Neural cell (in vitro differentiated cells): Measurements from ENCODE around the gene PTN. TPM values are rescaled to one million over a fixed set of nuclear protein-coding genes. Genes with fewer than 3 reads are reported as not detected.

Source experiments
- H2AFZ ChIP-seq: fragments of 200-600, 300-800 bp; sonication (generic), shearing (Covaris generic); 2 replicates; pipeline ENCODE4 v1.6.0; 2014; ENCODE audit warnings: low read depth, mild to moderate bottlenecking, antibody characterized with exemption, low read length, moderate library complexity
- H3F3A ChIP-seq: fragments of 200-600 bp; shearing (Covaris generic); 2 replicates; pipeline ENCODE4 v1.6.1; 2016; ENCODE audit warnings: mild to moderate bottlenecking, moderate library complexity, mixed read lengths, antibody characterized with exemption, low read length; ENCODE audit not compliant: insufficient read depth, poor library complexity, severe bottlenecking
- H3K27ac ChIP-seq: fragments of 200-600, 300-800 bp; sonication (generic), shearing (Covaris generic); 2 replicates; pipeline ENCODE4 v1.5.1; 2014; ENCODE audit warnings: mild to moderate bottlenecking, low read length, moderate library complexity
- H3K27me3 ChIP-seq: fragments of 300-800, 200-600 bp; sonication (generic), shearing (Covaris generic); 2 replicates; pipeline ENCODE4 v1.6.0; 2014; ENCODE audit warnings: mild to moderate bottlenecking, low read depth, low read length, moderate library complexity; ENCODE audit not compliant: insufficient read depth
- H3K36me3 ChIP-seq: fragments of 300-800, 200-600 bp; sonication (generic), shearing (Covaris generic); 2 replicates; pipeline ENCODE4 v1.5.1; 2014; ENCODE audit warnings: mild to moderate bottlenecking, antibody characterized with exemption, low read length, moderate library complexity; ENCODE audit not compliant: insufficient read depth
- H3K4me2 ChIP-seq: fragments of 300-800, 200-600 bp; sonication (generic), shearing (Covaris generic); 2 replicates; pipeline ENCODE4 v1.6.0; 2014; ENCODE audit warnings: mild to moderate bottlenecking, low read length
- H3K4me3 ChIP-seq: fragments of 300-800, 200-600 bp; sonication (generic), shearing (Covaris generic); 2 replicates; pipeline ENCODE4 v1.5.1; 2014; ENCODE audit warnings: mild to moderate bottlenecking, low read length, moderate library complexity
- H3K79me2 ChIP-seq: fragments of 200-600 bp; shearing (Covaris generic); replicated peaks from 2 replicates; pipeline ENCODE4 v1.6.0; 2014; ENCODE audit warnings: mild to moderate bottlenecking, low read length, moderate library complexity; ENCODE audit not compliant: insufficient read depth
- H3K9ac ChIP-seq: fragments of 300-800, 200-600 bp; sonication (generic), shearing (Covaris generic); 2 replicates; pipeline ENCODE4 v1.6.1; 2016; ENCODE audit warnings: mild to moderate bottlenecking, low read length, mixed read lengths
- H3K9me2 ChIP-seq: fragments of 200-600 bp; shearing (Covaris generic); 2 replicates; pipeline ENCODE4 v1.6.1; 2016; ENCODE audit warnings: mild to moderate bottlenecking, low read length, mixed read lengths; ENCODE audit not compliant: insufficient read depth
- H3K9me3 ChIP-seq: fragments of 200-600, 300-800 bp; sonication (generic), shearing (Covaris generic); 2 replicates; pipeline ENCODE4 v1.6.1; 2016; ENCODE audit warnings: mild to moderate bottlenecking, mixed run types, low read length, moderate library complexity, mixed read lengths
- H4K20me1 ChIP-seq: fragments of 200-600 bp; shearing (Covaris generic); 2 replicates; pipeline ENCODE4 v1.6.1; 2016; ENCODE audit warnings: mild to moderate bottlenecking, mixed run types; ENCODE audit not compliant: insufficient read depth
- CTCF ChIP-seq: fragments of 450-650 bp; IDR thresholded peaks from 2 replicates; pipeline ENCODE4 v1.5.1; 2014; ENCODE audit warnings: antibody characterized with exemption, mild to moderate bottlenecking, moderate library complexity; ENCODE audit not compliant: poor library complexity, severe bottlenecking
- EP300 ChIP-seq: fragments of 450-650 bp; conservative IDR thresholded peaks from 2 replicates; pipeline ENCODE4 v1.6.1; 2014; ENCODE audit warnings: antibody characterized with exemption, mild to moderate bottlenecking, moderate library complexity; ENCODE audit not compliant: poor library complexity, severe bottlenecking
- EZH2 ChIP-seq: fragments of 200-600, 300-800 bp; shearing (Covaris generic), sonication (generic); IDR thresholded peaks from 2 replicates; pipeline ENCODE4 v1.6.1; 2014; ENCODE audit warnings: antibody characterized with exemption, low read length, borderline replicate concordance, mild to moderate bottlenecking; ENCODE audit not compliant: insufficient read depth, poor library complexity, severe bottlenecking
- MXI1 ChIP-seq: fragments of 450-650 bp; conservative IDR thresholded peaks from 2 replicates; pipeline ENCODE4 v1.6.1; 2014; ENCODE audit warnings: antibody characterized with exemption, mild to moderate bottlenecking; ENCODE audit not compliant: poor library complexity, severe bottlenecking
- POLR2AphosphoS5 ChIP-seq: IDR thresholded peaks from 2 replicates; pipeline ENCODE4 v1.6.1; 2012
- RAD21 ChIP-seq: fragments of 450-650 bp; conservative IDR thresholded peaks from 2 replicates; pipeline ENCODE4 v1.6.1; 2014; ENCODE audit warnings: antibody characterized with exemption, mild to moderate bottlenecking, moderate library complexity
- REST ChIP-seq: IDR thresholded peaks from 2 replicates; pipeline ENCODE4 v1.6.1; 2012; ENCODE audit warnings: borderline replicate concordance
- SMC3 ChIP-seq: fragments of 450-650 bp; conservative IDR thresholded peaks from 2 replicates; pipeline ENCODE4 v1.6.1; 2014; ENCODE audit warnings: antibody characterized with exemption, mild to moderate bottlenecking, moderate library complexity; ENCODE audit not compliant: poor library complexity
- TAF1 ChIP-seq: IDR thresholded peaks from 2 replicates; pipeline ENCODE4 v1.6.1; 2012; ENCODE audit warnings: low read depth
- polyA plus RNA-seq: library from polyadenylated mRNA; depleted of rRNA; stranded (reverse); fragments of >200 nt; gene quantifications from 2 replicates; pipeline ENCODE4 v1.2.3, GENCODE V29; 2014

Gene PTN
- polyA plus RNA-seq, 1 donor from 2014 or later, result 14.1 TPM

- H3F3A ChIP-seq, result no peaks in the 10 kb centered on the region
- no peak overlapping the region for H3K4me2 ChIP-seq
- no peak overlapping the region for H3K4me3 ChIP-seq
- H3K9me2 ChIP-seq, result no peaks in the 10 kb centered on the region
- H3K36me3 ChIP-seq, result no peaks in the 10 kb centered on the region
- no peak overlapping the region for H2AFZ ChIP-seq
- no peaks in the 10 kb centered on the region for H3K27me3 ChIP-seq
- H3K9me3 ChIP-seq, result no peaks in the 10 kb centered on the region
- H4K20me1 ChIP-seq, result no peaks in the 10 kb centered on the region
- H3K27ac ChIP-seq, result no peak overlapping the region
- no peaks in the 10 kb centered on the region for H3K79me2 ChIP-seq
- no peak for TF ChIP-seq MXI1
- no peak for TF ChIP-seq TAF1
- TF ChIP-seq REST, result no peak
- TF ChIP-seq EZH2, result no peak
- TF ChIP-seq CTCF, result no peak
- no peak for TF ChIP-seq RAD21
- no peak for TF ChIP-seq POLR2AphosphoS5
- no peak for TF ChIP-seq SMC3
- no peak for TF ChIP-seq EP300
- H3K9ac ChIP-seq, result no peak overlapping the region
These were observed 99.8 kb downstream of the PTN start for GRCh38 chr7:137243741-137244140.

GRCh38 chr7:137242616-137243015 lies 100.9 kb downstream of the PTN start:
- no peak for TF ChIP-seq RAD21
- no peak for TF ChIP-seq REST
- TF ChIP-seq CTCF, result no peak
- no peak for TF ChIP-seq SMC3
- TF ChIP-seq MXI1, result no peak
- no peaks in the 10 kb centered on the region for H3K79me2 ChIP-seq
- H2AFZ ChIP-seq, result no peak overlapping the region
- H3K27me3 ChIP-seq, result no peaks in the 10 kb centered on the region
- H3K4me2 ChIP-seq, result no peak overlapping the region
- no peak overlapping the region for H3K4me3 ChIP-seq
- no peaks in the 10 kb centered on the region for H3K9me3 ChIP-seq
- H3K9me2 ChIP-seq, result no peaks in the 10 kb centered on the region
- no peaks in the 10 kb centered on the region for H4K20me1 ChIP-seq
- no peak overlapping the region for H3K9ac ChIP-seq
- no peaks in the 10 kb centered on the region for H3K36me3 ChIP-seq
- H3K27ac ChIP-seq, result no peak overlapping the region
- no peaks in the 10 kb centered on the region for H3F3A ChIP-seq
